Activated naive CD8-positive, alpha-beta T cell treated with anti-CD3 and anti-CD28 coated beads for 36 hours (primary cell): ENCODE data around the gene FAM81A. TPM values are rescaled to one million over a fixed set of nuclear protein-coding genes. Genes with fewer than 3 reads are reported as not detected.
"Not testable (repeated sequence)": the region's sequence is repeated elsewhere in the genome, so short reads cannot be mapped to it uniquely, and the experiment has no call there.

Experiments used
- DNase-seq: peaks from one replicate; pipeline ENCODE4 v3.0.0; 2021
- H3K27ac Mint-ChIP-seq: one replicate; pipeline ENCODE4 v1.8.0; 2022; ENCODE audit warnings: mild to moderate bottlenecking, moderate library complexity, mixed read lengths
- H3K27me3 Mint-ChIP-seq: one replicate; pipeline ENCODE4 v1.8.0; 2022; ENCODE audit warnings: mild to moderate bottlenecking, mixed read lengths
- H3K36me3 Mint-ChIP-seq: one replicate; pipeline ENCODE4 v1.8.0; 2021; ENCODE audit warnings: mild to moderate bottlenecking, mixed read lengths
- H3K4me1 Mint-ChIP-seq: one replicate; pipeline ENCODE4 v1.8.0; 2021; ENCODE audit warnings: mixed read lengths
- H3K4me3 Mint-ChIP-seq: one replicate; pipeline ENCODE4 v1.8.0; 2022; ENCODE audit warnings: mild to moderate bottlenecking, moderate library complexity, mixed read lengths
- H3K9me3 Mint-ChIP-seq: one replicate; pipeline ENCODE4 v1.8.0; 2022; ENCODE audit warnings: mixed read lengths
- total RNA-seq, 2 experiments: library from RNA; stranded (reverse); gene quantifications; one replicate each; pipeline ENCODE4 v1.2.3, GENCODE V29; 2021

FAM81A gene
- total RNA-seq, 2 experiments from 2014 or later: 1.3 to 1.6 TPM

GRCh38 chr15:59410391-59410896, 27.5 kb upstream of the FAM81A start:
- Mint-ChIP-seq H3K4me3 (no peak overlapping the region), H3K27me3 (peaks cover 25% of the 10 kb centered on the region), H3K4me1 (peaks cover 38% of the 10 kb centered on the region), H3K27ac (no peak overlapping the region), H3K9me3 (no peaks in the 10 kb centered on the region), H3K36me3 (no peaks in the 10 kb centered on the region)
- no peak for DNase-seq

GRCh38 chr15:59413577-59413976, 24.4 kb upstream of the FAM81A start:
- Mint-ChIP-seq H3K27ac (no peak overlapping the region), H3K36me3 (no peaks in the 10 kb centered on the region), H3K27me3 (peaks cover 49% of the 10 kb centered on the region), H3K4me3 (no peak overlapping the region), H3K9me3 (no peaks in the 10 kb centered on the region), H3K4me1 (peaks cover 38% of the 10 kb centered on the region)
- no peak for DNase-seq

DNA sequence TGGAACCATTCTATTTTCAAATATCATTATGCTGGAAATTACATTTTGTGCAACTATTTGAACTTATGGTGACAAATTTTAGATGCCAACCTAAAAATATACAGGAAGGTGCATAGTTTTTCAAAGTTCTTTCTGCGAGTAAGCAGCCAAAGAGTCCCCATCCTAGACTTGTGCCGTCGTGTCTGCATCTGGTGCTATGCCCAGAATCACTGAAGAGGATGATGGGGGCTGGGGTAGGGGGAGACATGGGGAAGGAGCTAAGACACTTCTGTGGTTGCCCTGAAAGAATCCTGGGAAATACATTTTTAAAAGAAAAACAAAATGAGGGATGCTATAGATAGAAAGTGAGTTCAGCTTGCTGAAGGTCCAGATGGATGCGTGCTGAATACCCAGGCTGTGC, 21.2 kb upstream of the FAM81A start:
- DNase-seq: no peak
- H3K9me3 Mint-ChIP-seq: no peaks in the 10 kb centered on the region
- peaks cover 43% of the 10 kb centered on the region for H3K27me3 Mint-ChIP-seq
- H3K4me1 Mint-ChIP-seq: peaks cover 29% of the 10 kb centered on the region
- no peaks in the 10 kb centered on the region for H3K36me3 Mint-ChIP-seq
- no peak overlapping the region for H3K27ac Mint-ChIP-seq
- H3K4me3 Mint-ChIP-seq: no peak overlapping the region

GRCh38 chr15:59419170-59419569, 18.8 kb upstream of the FAM81A start:
- no peak overlapping the region for H3K4me3 Mint-ChIP-seq
- H3K36me3 Mint-ChIP-seq: no peaks in the 10 kb centered on the region
- H3K9me3 Mint-ChIP-seq: no peaks in the 10 kb centered on the region
- H3K27me3 Mint-ChIP-seq: peaks cover 48% of the 10 kb centered on the region
- DNase-seq: no peak
- no peak overlapping the region for H3K27ac Mint-ChIP-seq
- peaks cover 9% of the 10 kb centered on the region for H3K4me1 Mint-ChIP-seq

DNA sequence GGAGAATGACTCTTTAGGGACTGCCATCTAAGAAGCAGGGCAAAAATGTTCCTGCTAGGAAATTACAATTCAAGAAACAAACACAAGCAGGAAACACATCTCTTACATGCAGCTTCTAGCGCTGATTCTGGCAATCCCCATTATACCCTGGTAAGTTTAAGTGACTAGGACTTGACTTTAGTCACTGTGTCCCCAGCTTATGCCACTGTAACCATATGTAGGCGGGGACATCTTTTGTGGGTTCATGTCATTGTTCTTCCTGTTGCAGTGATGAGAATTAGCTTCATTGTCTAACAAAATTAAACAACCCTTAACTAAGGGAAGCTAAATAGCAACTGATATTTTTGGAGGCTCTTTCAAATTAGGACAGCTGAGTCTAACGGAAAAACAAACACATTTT, 17.9 kb upstream of the FAM81A start:
- DNase-seq: no peak
- Mint-ChIP-seq H3K9me3 (no peaks in the 10 kb centered on the region), H3K4me3 (no peak overlapping the region), H3K36me3 (no peaks in the 10 kb centered on the region), H3K27ac (no peak overlapping the region), H3K4me1 (peaks cover 5% of the 10 kb centered on the region), H3K27me3 (peaks cover 45% of the 10 kb centered on the region)

DNA sequence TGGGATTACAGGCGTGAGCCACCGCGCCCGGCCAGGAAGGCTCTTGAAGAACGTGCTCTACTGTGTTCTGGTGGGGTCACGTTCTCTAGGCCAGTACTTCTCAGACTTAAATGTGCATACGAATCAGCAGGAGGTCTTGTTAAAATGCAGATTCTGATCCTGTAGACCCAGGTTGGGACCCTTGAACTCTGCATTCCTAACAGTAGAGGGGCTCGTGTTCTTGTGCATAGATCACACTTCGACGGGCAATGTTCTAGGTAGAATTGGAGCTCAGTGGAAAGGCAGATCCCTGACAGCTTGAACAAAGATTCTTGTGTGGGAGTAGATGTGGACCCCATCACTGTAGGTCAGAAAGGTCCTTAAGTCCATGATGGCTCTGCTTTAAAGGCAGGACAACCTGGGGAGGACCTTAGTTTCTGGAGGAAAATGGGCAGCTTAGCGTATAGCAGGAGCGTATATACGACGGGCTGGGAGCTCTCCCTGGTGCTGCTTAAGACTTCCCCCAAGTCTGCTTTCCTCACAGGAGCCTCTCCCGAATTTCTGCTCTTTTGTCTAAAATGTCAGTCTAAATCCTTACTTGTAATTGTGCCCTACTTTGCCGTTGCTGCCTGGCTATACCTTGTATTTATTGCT, 16.9 kb upstream of the FAM81A start:
- no peak for DNase-seq
- Mint-ChIP-seq H3K4me1 (peaks cover 5% of the 10 kb centered on the region), H3K4me3 (no peak overlapping the region), H3K9me3 (no peaks in the 10 kb centered on the region), H3K27me3 (peaks cover 35% of the 10 kb centered on the region), H3K36me3 (no peaks in the 10 kb centered on the region), H3K27ac (no peak overlapping the region)

DNA sequence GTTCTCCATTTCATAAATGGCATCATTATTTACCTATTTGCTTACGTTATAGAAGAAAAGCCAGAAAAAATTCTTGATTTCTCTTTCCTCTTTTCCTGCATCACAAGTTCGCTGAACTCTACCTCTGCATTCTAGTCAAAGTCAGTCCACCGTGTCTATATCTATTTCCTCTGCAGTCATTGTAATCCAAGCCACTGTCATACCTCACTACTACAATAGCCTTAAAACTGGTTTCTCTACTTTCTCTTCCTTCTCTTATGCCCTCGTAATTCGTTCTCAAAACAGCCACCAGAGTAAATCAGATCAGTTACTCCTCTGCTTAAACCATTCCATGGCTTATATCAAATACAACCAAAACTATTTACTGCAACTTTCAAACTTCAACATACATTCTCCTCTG, 13.4 kb upstream of the FAM81A start:
- peaks cover 5% of the 10 kb centered on the region for H3K4me1 Mint-ChIP-seq
- DNase-seq: no peak
- H3K27ac Mint-ChIP-seq: no peak overlapping the region
- H3K4me3 Mint-ChIP-seq: no peak overlapping the region
- H3K36me3 Mint-ChIP-seq: no peaks in the 10 kb centered on the region
- peaks cover 23% of the 10 kb centered on the region for H3K27me3 Mint-ChIP-seq
- H3K9me3 Mint-ChIP-seq: peaks cover under 1% of the 10 kb centered on the region

- not testable (repeated sequence) for H3K4me3 Mint-ChIP-seq
- H3K27me3 Mint-ChIP-seq: peaks cover 32% of the 10 kb centered on the region
These were observed 9.1 kb upstream of the FAM81A start for GRCh38 chr15:59428898-59429297.

GRCh38 chr15:59432389-59432788, 5.6 kb upstream of the FAM81A start:
- Mint-ChIP-seq H3K27ac (no peak overlapping the region), H3K9me3 (peaks cover 3% of the 10 kb centered on the region), H3K4me3 (no peak overlapping the region), H3K4me1 (peaks cover 7% of the 10 kb centered on the region), H3K27me3 (peaks cover 57% of the 10 kb centered on the region), H3K36me3 (no peaks in the 10 kb centered on the region)
- no peak for DNase-seq

More at GRCh38 chr15:59428898-59429297, 9.1 kb upstream of the FAM81A start:
- not testable (repeated sequence) for H3K4me1 Mint-ChIP-seq, H3K27ac Mint-ChIP-seq, H3K36me3 Mint-ChIP-seq, DNase-seq, H3K9me3 Mint-ChIP-seq

DNA sequence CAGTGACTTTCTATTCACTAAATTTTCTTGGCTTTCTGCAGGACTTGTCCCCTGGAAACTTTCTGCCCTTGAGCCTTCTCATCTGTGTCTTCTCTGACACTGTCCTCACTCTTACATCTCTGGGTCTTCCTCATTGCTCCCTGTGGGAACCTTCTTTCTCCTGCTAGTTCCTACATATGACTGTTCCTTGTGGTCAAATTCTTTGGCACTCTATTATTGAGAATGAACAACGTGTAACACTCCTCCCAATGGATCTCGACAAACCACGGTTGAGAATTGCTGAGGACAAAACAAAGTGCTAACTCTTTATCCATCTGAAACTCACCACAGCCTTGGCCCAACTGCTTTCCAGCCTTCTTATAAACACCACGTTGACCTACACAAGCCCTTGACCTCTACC, 3.5 kb upstream of the FAM81A start:
- H3K9me3 Mint-ChIP-seq: peaks cover 3% of the 10 kb centered on the region
- no peak overlapping the region for H3K4me3 Mint-ChIP-seq
- no peak overlapping the region for H3K27ac Mint-ChIP-seq
- no peaks in the 10 kb centered on the region for H3K36me3 Mint-ChIP-seq
- H3K27me3 Mint-ChIP-seq: peaks cover 74% of the 10 kb centered on the region
- H3K4me1 Mint-ChIP-seq: peaks cover 20% of the 10 kb centered on the region
- DNase-seq: no peak

DNA sequence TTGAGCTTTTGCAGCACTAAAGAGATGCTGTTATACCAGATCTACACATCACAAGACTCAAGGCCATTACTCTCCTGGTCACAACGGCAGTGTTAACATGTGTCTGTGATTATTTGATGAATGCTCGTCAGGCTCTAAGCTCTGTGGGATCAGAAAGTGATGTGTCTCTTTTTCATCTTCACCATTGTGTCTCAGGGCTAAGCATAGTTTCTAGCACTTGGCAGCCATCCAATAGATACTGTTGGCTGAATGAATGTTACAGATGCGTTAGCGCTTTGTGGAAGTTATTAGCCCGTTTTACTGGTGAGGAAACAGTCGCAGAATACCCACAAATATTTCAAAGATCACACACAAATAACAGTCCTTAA, 1.2 kb upstream of the FAM81A start:
- Mint-ChIP-seq H3K36me3 (no peaks in the 10 kb centered on the region), H3K4me1 (peaks cover 20% of the 10 kb centered on the region), H3K27me3 (peaks cover 77% of the 10 kb centered on the region), H3K4me3 (peak overlapping the region; percentile 78), H3K27ac (no peak overlapping the region), H3K9me3 (no peaks in the 10 kb centered on the region)
- no peak for DNase-seq

DNA sequence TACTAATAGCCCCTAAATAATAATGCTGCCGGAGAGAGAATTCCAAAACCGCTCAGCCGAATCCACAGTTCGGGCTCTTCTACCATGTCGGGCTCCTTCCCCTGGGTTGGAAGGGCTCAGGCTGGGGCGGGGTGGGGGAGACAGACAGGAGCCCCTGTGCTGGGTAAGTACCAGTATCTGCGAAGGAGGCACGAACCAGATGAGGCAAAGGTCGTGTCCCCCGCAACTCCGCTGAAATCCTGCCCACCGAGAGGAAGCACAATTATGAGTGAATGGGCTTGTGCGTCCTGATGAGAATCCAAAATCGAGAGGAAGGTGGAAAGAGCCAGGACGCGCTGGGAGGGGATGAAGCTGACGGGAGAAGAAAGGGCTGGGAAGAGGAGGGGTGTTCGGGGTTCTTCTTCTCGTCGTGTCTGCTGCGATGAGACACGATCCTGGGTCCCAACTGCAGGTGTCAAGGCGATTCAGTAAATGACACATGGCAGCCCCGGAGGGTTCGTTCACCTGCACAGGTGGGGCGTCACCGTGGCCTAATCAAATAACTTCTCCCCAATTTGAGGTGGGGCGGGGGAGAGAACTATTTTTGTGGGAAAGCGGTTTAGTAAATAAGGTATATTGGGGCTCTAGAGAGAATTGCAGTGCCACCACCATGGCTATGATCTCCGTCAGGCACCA, 707 bp upstream of the FAM81A start:
- peaks cover 74% of the 10 kb centered on the region for H3K27me3 Mint-ChIP-seq
- H3K36me3 Mint-ChIP-seq: no peaks in the 10 kb centered on the region
- H3K4me3 Mint-ChIP-seq: peak overlapping the region; percentile 78
- H3K9me3 Mint-ChIP-seq: no peaks in the 10 kb centered on the region
- peaks cover 20% of the 10 kb centered on the region for H3K4me1 Mint-ChIP-seq
- no peak overlapping the region for H3K27ac Mint-ChIP-seq
- no peak for DNase-seq

- Mint-ChIP-seq H3K4me1 (peaks cover 20% of the 10 kb centered on the region), H3K27ac (peak overlapping the region; percentile 38), H3K36me3 (no peaks in the 10 kb centered on the region), H3K9me3 (no peaks in the 10 kb centered on the region), H3K27me3 (peaks cover 63% of the 10 kb centered on the region), H3K4me3 (peak overlapping the region; percentile 67)
- DNase-seq: no peak
These were observed 772 bp downstream of the FAM81A start for GRCh38 chr15:59438625-59439290.

GRCh38 chr15:59439576-59439975, 1.6 kb downstream of the FAM81A start:
- no peak for DNase-seq
- H3K27me3 Mint-ChIP-seq: peaks cover 55% of the 10 kb centered on the region
- H3K4me3 Mint-ChIP-seq: no peak overlapping the region
- no peaks in the 10 kb centered on the region for H3K9me3 Mint-ChIP-seq
- H3K4me1 Mint-ChIP-seq: peaks cover 20% of the 10 kb centered on the region
- no peaks in the 10 kb centered on the region for H3K36me3 Mint-ChIP-seq
- no peak overlapping the region for H3K27ac Mint-ChIP-seq

DNA sequence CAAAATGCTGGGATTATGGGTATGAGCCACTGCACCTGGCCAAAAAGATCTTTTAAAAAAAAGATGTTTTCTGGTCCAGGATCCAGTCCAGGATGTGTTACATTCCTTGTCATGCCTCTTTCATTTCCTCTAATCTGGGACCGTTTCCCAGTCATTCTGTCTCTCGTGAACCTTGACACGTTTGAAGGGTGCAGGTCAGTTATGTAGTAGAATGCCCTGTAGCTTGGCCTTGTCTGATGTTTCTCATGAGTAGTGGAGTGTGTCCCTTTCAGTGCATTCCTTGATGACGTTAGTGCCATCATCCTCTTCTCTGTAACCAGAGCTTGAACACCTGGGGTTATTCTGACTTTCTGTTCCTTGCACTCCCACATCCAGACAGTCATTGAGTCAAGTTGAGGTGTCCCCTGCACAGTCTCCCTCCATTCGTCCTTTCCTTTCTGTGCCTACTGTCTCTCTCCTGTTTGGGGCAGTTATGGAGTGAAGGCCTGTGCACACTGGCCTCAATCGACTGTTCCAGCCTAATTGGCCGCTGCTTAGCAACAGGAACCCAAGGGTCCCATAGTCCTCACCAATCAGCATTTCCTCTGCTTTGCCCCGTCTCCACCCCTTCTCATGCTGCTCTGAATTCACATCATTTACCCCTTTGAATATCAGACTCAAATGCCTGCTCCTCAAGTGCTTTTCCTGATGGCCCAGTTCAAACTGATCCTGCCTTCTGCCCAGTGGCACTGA, 5.5 kb downstream of the FAM81A start:
- no peaks in the 10 kb centered on the region for H3K36me3 Mint-ChIP-seq
- H3K9me3 Mint-ChIP-seq: no peaks in the 10 kb centered on the region
- H3K27me3 Mint-ChIP-seq: peaks cover 20% of the 10 kb centered on the region
- H3K27ac Mint-ChIP-seq: no peak overlapping the region
- H3K4me3 Mint-ChIP-seq: no peak overlapping the region
- no peak for DNase-seq
- H3K4me1 Mint-ChIP-seq: peaks cover 5% of the 10 kb centered on the region
